Measurements from ENCODE around the gene TSPEAR.
"Not testable (repeated sequence)": the region's sequence is repeated elsewhere in the genome, so short reads cannot be mapped to it uniquely, and the experiment has no call there.

The TSPEAR gene

DNA sequence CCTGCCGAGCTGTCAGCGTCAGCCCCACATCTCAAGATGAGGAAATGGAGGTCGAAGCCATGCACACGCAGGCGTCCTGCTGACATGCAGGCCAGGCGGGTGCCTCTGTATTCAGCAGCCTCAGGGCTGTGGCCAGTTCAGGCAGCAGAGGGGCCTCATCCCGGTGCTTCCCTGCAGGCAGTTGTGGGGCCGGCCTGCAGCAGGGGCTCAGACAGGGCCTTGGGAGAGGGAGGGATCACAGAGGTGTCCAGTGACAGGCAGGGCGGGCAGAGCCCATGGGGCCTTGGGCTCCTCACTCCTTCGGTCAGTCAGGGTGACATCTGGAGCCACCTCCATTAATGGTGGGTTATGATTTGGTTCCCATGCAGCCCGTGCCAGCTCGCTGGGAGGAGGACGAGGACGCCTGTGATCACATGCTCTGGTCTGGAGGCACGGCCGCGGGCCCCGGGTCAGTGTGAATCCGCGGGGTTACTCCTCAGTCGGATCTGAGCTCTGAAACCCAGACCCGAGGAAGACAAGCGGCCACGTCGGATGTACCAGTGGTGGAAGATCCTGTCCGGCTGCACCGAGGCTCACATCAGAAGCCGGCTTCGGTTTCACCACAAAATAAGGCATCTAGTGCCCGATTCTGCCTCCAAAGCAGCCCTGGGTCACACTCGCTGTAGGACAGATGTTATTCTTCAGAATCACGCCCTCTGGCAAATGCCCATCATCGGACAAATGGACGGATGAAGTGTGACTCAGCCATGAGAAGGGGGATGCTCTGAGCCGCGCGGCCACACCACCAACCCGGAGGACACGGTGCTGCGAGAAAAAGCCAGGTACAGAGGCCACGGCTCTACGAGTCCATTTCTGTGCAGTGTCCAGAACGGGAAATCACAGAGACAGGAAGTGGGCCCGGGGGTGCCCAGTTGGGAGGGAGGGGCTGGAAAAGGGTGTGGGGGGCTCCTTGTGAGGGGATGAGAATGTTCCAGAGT, 204.8 kb downstream of the TSPEAR start:
- no peak for DNase-seq (ENCODE audit: low spot score)
- in situ Hi-C loops (cut with MboI; ENCODE audit: low sequenced_read_pairs, unreplicated experiment) = no loop called here
- TF ChIP-seq CTCF (IDR thresholded peaks at IDR 0.05; ENCODE audit: borderline replicate concordance, control extremely low read depth, extremely low read depth, insufficient read depth, missing control alignments) = no peak

DNA sequence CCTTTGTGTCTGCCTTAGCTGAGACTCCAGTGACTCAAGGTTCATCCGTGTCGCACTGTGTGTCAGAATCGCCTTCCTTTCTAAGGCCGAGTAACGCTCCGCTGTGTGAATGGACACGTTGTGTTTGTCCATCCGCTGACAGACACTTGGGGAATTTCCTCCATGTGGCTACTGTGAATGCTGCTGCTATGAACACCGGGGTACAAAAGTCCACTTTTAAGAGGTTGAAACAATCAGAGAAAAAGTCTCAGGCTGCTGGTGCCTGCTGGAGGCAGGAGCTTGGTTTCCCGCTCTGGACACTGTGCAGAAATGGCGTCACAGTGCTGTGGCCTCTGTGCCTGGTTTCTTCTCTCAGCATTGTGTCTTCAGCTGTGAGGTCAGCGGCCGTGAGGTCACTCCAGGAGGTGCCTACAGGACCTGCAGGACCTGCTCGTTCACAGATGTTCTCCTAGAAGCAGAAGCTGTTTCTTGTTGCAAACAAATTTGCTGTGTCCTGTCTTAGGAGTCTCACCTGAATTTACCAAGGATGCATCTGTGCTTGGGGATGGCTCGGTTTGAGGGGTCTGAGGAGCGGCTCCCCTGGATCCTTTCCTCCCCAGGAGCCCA, 205.6 kb downstream of the TSPEAR start:
- in situ Hi-C loops (cut with MboI; ENCODE audit: low sequenced_read_pairs, unreplicated experiment) = no loop called here
- TF ChIP-seq CTCF (IDR thresholded peaks at IDR 0.05; ENCODE audit: borderline replicate concordance, control extremely low read depth, extremely low read depth, insufficient read depth, missing control alignments) = no peak
- DNase-seq (ENCODE audit: low spot score) = no peak

DNA sequence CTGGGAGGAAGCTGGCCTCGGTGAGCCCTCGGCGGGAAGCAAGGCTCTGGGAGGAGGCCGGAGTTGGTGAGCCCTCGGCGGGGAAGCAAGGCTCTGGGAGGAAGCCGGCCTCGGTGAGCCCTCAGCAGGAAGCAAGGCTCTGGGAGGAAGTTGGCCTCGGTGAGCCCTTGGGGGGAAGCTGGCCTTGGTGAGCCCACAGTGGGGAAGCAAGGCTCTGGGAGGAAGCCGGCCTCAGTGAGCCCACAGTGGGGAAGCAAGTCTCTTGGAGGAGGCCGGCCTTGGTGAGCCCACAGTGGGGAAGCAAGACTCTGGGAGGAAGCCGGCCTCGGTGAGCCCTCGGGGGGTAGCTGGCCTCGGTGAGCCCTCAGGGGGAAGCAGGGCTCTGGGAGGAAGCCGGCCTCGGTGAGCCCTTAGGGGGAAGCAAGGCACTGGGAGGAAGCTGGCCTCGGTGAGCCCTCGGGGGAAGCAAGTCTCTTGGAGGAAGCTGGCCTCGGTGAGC, 207.4 kb downstream of the TSPEAR start:
- in situ Hi-C loops (cut with MboI; ENCODE audit: low sequenced_read_pairs, unreplicated experiment) = no loop called here
- no peak for TF ChIP-seq CTCF (IDR thresholded peaks at IDR 0.05; ENCODE audit: borderline replicate concordance, control extremely low read depth, extremely low read depth, insufficient read depth, missing control alignments)
- no peak for DNase-seq (ENCODE audit: low spot score)

GRCh38 chr21:44503006-44503889, 208.1 kb downstream of the TSPEAR start:
- in situ Hi-C loops (cut with MboI; ENCODE audit: low sequenced_read_pairs, unreplicated experiment); DNase-seq (ENCODE audit: low spot score): not testable (repeated sequence)

GRCh38 chr21:44502171-44502958, 209.0 kb downstream of the TSPEAR start:
- in situ Hi-C loops (cut with MboI; ENCODE audit: low sequenced_read_pairs, unreplicated experiment) = no loop called here
- TF ChIP-seq CTCF (IDR thresholded peaks at IDR 0.05; ENCODE audit: borderline replicate concordance, control extremely low read depth, extremely low read depth, insufficient read depth, missing control alignments) = no peak
- DNase-seq (ENCODE audit: low spot score) = no peak

GRCh38 chr21:44500111-44500510, 211.3 kb downstream of the TSPEAR start:
- no peak for TF ChIP-seq CTCF (IDR thresholded peaks at IDR 0.05; ENCODE audit: borderline replicate concordance, control extremely low read depth, extremely low read depth, insufficient read depth, missing control alignments)
- peak; percentile 35 for DNase-seq (ENCODE audit: low spot score)
- in situ Hi-C loops (cut with MboI; ENCODE audit: low sequenced_read_pairs, unreplicated experiment) = no loop called here

All from GM13976 (cell line).